Measurements from ENCODE around the gene LCN10.

The LCN10 gene

GRCh38 chr9:136746155-136746490 is 3.4 kb upstream of the LCN10 start:
- no peak for TF ChIP-seq CTCF (IDR thresholded peaks at IDR 0.05)

- TF ChIP-seq CTCF (IDR thresholded peaks at IDR 0.05): no peak
These were observed 2.8 kb upstream of the LCN10 start for GRCh38 chr9:136745389-136746154.

GRCh38 chr9:136744773-136745172 is 2.0 kb upstream of the LCN10 start:
- no peak for TF ChIP-seq CTCF (IDR thresholded peaks at IDR 0.05)

- no peak for TF ChIP-seq CTCF (IDR thresholded peaks at IDR 0.05)
These were observed 985 bp upstream of the LCN10 start for GRCh38 chr9:136743639-136744211.

GRCh38 chr9:136741883-136742571 is 713 bp downstream of the LCN10 start:
- no peak for TF ChIP-seq CTCF (IDR thresholded peaks at IDR 0.05)

GRCh38 chr9:136740971-136741882 is 1.5 kb downstream of the LCN10 start:
- no peak for TF ChIP-seq CTCF (IDR thresholded peaks at IDR 0.05)

- TF ChIP-seq CTCF (IDR thresholded peaks at IDR 0.05): no peak
These were observed 2.2 kb downstream of the LCN10 start for GRCh38 chr9:136740491-136740890.
